KMS-11 (cell line): Measurements from ENCODE around the gene GPX6.
"Not testable (repeated sequence)": the region's sequence is repeated elsewhere in the genome, so short reads cannot be mapped to it uniquely, and the experiment has no call there.

Experiments
- H2AFZ ChIP-seq: fragments of 200-600 bp; sonication (generic); 2 replicates; pipeline ENCODE4 v1.6.1; 2016; ENCODE audit warnings: antibody characterized with exemption, mixed run types, low read depth
- H3K27ac ChIP-seq: fragments of 200-600 bp; sonication (generic); 2 replicates; pipeline ENCODE4 v1.6.1; 2016; ENCODE audit warnings: mild to moderate bottlenecking, mixed run types
- H3K27me3 ChIP-seq: fragments of 200-600 bp; sonication (generic); 2 replicates; pipeline ENCODE4 v1.6.1; 2017; ENCODE audit warnings: mild to moderate bottlenecking, low read depth, mixed run types, moderate library complexity; ENCODE audit not compliant: insufficient read depth
- H3K36me3 ChIP-seq: fragments of 200-600 bp; sonication (generic); 2 replicates; pipeline ENCODE4 v1.6.1; 2017; ENCODE audit warnings: mild to moderate bottlenecking, mixed run types; ENCODE audit not compliant: insufficient read depth
- H3K4me1 ChIP-seq: fragments of 200-600 bp; sonication (generic); 2 replicates; pipeline ENCODE4 v1.6.1; 2016; ENCODE audit warnings: mild to moderate bottlenecking, low read depth, mixed run types; ENCODE audit not compliant: poor library complexity, severe bottlenecking
- H3K4me2 ChIP-seq: fragments of 200-600 bp; sonication (generic); 2 replicates; pipeline ENCODE4 v1.7.0; 2016; ENCODE audit warnings: mild to moderate bottlenecking, mixed run types
- H3K4me3 ChIP-seq: fragments of 200-600 bp; sonication (generic); IDR thresholded peaks from 2 replicates; pipeline ENCODE4 v1.6.1; 2017; ENCODE audit warnings: low read depth, low read length, mixed read lengths; ENCODE audit not compliant: insufficient read depth
- H3K79me2 ChIP-seq: fragments of 200-600 bp; sonication (generic); 2 replicates; pipeline ENCODE4 v1.6.1; 2016; ENCODE audit warnings: low read depth, mixed run types; ENCODE audit not compliant: insufficient read depth
- H3K9ac ChIP-seq: fragments of 200-600 bp; sonication (generic); 2 replicates; pipeline ENCODE4 v1.6.1; 2016; ENCODE audit warnings: mild to moderate bottlenecking, mixed run types
- H4K20me1 ChIP-seq: fragments of 200-600 bp; sonication (generic); 2 replicates; pipeline ENCODE4 v1.6.1; 2016; ENCODE audit warnings: mild to moderate bottlenecking, mixed run types; ENCODE audit not compliant: insufficient read depth
- CTCF ChIP-seq: fragments of 200-600 bp; sonication (generic); conservative IDR thresholded peaks from 2 replicates; pipeline ENCODE4 v1.6.1; 2017; ENCODE audit warnings: low read depth, mild to moderate bottlenecking, antibody characterized with exemption, low read length, moderate library complexity, mixed read lengths

GPX6 gene

GRCh38 chr6:28505733-28506132, 9.9 kb downstream of the GPX6 start:
- no peaks in the 10 kb centered on the region for H3K36me3 ChIP-seq
- H3K4me2 ChIP-seq, result no peak overlapping the region
- no peaks in the 10 kb centered on the region for H3K4me1 ChIP-seq
- no peak overlapping the region for H2AFZ ChIP-seq
- no peaks in the 10 kb centered on the region for H4K20me1 ChIP-seq
- no peaks in the 10 kb centered on the region for H3K27me3 ChIP-seq
- H3K27ac ChIP-seq, result no peak overlapping the region
- H3K9ac ChIP-seq, result no peak overlapping the region
- no peak overlapping the region for H3K4me3 ChIP-seq
- TF ChIP-seq CTCF, result no peak
- H3K79me2 ChIP-seq, result no peaks in the 10 kb centered on the region

- H3K27ac ChIP-seq, H4K20me1 ChIP-seq, H3K4me3 ChIP-seq, H3K79me2 ChIP-seq, H2AFZ ChIP-seq, H3K4me2 ChIP-seq, H3K27me3 ChIP-seq, H3K36me3 ChIP-seq, H3K4me1 ChIP-seq, H3K9ac ChIP-seq: not testable (repeated sequence)
Observed at GRCh38 chr6:28502709-28503305, 12.8 kb downstream of the GPX6 start.

- H3K36me3 ChIP-seq, H3K4me3 ChIP-seq, H3K4me1 ChIP-seq, H3K27ac ChIP-seq, H3K27me3 ChIP-seq, H3K9ac ChIP-seq, H2AFZ ChIP-seq, H3K79me2 ChIP-seq, H4K20me1 ChIP-seq, H3K4me2 ChIP-seq: not testable (repeated sequence)
Observed at GRCh38 chr6:28502136-28502535, 13.5 kb downstream of the GPX6 start.

GRCh38 chr6:28501259-28501658, 14.3 kb downstream of the GPX6 start:
- H3K36me3 ChIP-seq, result no peaks in the 10 kb centered on the region
- no peak overlapping the region for H3K4me3 ChIP-seq
- no peak for TF ChIP-seq CTCF
- H3K27me3 ChIP-seq, result no peaks in the 10 kb centered on the region
- no peak overlapping the region for H3K9ac ChIP-seq
- no peak overlapping the region for H3K27ac ChIP-seq
- H2AFZ ChIP-seq, result no peak overlapping the region
- H3K4me1 ChIP-seq, result no peaks in the 10 kb centered on the region
- no peaks in the 10 kb centered on the region for H3K79me2 ChIP-seq
- H4K20me1 ChIP-seq, result no peaks in the 10 kb centered on the region
- H3K4me2 ChIP-seq, result no peak overlapping the region

- Histone ChIP-seq H3K27me3 (no peaks in the 10 kb centered on the region), H3K27ac (no peak overlapping the region), H3K36me3 (no peaks in the 10 kb centered on the region), H4K20me1 (no peaks in the 10 kb centered on the region), H3K4me1 (no peaks in the 10 kb centered on the region), H2AFZ (no peak overlapping the region), H3K79me2 (no peaks in the 10 kb centered on the region), H3K4me3 (no peak overlapping the region), H3K4me2 (no peak overlapping the region), H3K9ac (no peak overlapping the region)
- no peak for TF ChIP-seq CTCF
Observed at GRCh38 chr6:28497893-28498292, 17.7 kb downstream of the GPX6 start.
